ENCODE results near the gene GRID2IP.
"Not testable (repeated sequence)": the region's sequence is repeated elsewhere in the genome, so short reads cannot be mapped to it uniquely, and the experiment has no call there.

Gene GRID2IP
- total RNA-seq: 0.31 to 0.88 reads per million in 2 donors

DNA sequence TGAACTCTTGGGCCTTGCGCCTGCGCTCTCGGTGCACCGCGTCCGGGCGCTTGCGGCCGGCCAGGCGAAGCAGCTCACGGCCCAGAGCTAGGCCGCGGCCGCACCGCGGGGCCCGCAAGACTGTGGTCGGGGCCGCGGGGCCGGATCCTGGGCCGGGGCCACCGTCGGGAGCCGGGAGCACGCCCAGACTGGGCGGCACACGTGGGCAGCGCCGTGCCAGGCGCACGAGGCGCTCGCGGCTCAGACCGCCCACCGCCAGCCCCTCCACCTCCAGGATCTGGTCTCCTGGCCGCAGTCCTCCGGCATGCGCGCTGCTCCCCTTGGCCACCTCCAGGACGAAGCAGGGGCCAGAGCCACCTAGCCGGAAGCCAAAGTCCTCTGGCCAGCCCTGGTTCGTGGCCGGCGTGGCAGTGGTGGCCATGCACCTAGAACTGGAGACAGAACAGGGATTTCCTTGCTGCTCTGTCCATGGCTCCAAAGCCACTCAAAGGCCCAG lies at the start of gene GRID2IP:
Gene GRID2IP (minus strand): TSS at position 446 of the 496 bp plus-strand sequence. CDS start 25 bp downstream, at position 421.
- no peak for DNase-seq

DNA sequence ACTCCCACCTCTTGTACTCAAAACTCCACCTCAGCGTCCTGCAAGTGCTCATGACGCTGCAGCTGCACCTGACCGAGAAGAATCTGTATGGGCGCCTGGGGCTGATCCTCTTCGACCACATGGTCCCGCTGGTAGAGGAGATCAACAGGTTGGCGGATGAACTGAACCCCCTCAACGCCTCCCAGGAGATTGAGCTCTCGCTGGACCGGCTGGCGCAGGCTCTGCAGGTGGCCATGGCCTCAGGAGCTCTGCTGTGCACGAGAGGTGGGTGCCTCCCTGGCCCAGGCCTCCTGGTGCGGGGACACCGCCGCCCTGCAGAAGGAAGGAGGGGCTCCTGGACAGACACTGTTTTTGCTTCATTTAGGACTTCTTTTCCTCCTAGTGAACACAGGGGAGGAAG lies 48.8 kb upstream of the GRID2IP start:
- DNase-seq: no peak

DNA sequence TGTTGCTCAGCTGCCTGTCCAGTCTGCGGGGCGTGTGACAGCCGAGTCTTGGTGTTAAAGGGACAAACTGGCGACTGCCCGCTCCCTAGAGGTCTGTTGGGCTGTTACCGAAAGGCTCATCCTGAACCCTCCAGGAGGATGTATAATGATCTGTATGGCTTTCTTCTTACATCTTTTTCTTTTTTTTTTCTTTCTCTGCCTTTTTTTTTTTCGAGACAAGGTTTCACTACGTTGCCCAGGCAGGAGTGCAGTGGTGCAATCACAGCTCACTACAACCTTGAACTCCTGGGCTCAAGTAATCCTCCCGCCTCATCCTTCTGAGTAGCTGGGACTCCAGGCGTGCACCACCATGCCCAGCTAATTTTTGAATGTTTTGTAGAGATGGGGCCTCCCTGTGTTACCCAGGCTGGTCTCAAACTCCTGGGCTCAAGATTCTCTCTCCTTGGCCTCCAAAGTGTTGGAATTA lies 39.4 kb upstream of the GRID2IP start:
- peak in 1 of 5 experiments; percentile 33 for DNase-seq

DNA sequence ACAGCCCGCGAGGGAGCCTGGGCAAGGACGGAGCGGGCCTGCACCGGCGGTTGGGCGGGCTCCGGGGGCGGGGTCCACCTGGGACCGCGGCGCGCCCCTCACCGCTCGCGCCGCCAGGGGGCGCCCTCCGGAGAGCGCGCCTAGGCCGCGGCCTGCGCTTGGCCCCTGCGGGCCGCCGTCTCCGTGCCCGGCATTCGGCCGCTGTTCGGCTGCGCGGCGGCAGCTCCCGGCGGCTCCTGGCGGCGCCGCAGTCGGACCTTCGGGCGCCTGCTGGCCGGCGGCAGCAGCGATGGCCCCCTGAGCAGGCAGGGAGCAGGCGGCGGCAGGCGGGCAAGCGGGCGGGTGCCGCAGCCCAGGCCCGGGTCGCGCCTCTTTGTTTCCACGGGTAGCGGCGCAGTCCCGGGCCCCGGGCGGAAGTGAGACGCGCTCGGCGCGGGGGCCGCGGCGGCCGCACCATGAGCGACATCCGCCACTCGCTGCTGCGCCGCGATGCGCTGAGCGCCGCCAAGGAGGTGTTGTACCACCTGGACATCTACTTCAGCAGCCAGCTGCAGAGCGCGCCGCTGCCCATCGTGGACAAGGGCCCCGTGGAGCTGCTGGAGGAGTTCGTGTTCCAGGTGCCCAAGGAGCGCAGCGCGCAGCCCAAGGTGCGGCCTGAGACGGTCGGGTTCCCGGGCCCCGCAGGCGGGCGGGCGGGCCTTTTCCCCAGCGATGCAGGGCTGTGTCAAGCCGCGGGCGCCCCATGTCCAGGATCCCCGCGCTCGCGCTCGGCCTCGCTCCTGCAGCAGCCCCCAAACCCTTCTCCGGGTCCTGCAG lies 38.8 kb upstream of the GRID2IP start, which contains the start of gene INTS15:
Gene INTS15 (plus strand): TSS at position 193 of the 816 bp plus-strand sequence. CDS start 263 bp downstream, at position 456.
- peak; percentile 66 to 89 (median 76) for DNase-seq

DNA sequence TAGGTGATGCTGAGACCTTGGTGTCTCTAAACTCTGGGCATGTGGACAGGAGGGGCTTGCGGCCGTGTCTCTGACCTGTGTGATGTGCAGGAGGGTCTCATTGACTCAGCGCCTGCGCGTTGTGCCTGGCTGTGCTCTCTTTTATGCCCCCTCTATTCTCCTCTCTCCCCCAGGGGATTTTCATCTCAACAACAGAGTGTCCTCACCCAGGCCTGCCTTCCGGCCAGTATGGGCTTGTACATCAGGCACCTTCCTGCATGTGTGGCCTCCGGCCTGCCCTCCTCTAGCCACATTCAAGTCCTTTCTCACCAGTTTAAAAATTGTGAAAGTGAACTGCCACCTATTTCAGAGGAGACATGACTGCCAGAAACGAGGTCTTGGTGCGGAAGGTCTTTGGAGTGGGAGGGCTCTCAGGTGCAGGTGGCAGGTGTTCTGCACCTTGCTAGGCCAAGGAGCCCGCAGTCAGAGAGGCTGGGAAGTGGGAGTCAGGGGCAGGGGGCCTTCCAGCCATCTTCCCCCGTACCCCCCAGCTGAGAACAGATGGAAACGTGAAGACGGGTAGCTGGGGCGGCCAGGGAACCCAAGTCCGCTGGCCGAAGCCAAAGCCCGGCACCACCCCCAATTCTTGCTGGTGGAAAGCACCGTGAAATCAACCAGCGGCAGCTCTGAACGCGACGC lies 38.0 kb upstream of the GRID2IP start:
- no peak for DNase-seq

DNA sequence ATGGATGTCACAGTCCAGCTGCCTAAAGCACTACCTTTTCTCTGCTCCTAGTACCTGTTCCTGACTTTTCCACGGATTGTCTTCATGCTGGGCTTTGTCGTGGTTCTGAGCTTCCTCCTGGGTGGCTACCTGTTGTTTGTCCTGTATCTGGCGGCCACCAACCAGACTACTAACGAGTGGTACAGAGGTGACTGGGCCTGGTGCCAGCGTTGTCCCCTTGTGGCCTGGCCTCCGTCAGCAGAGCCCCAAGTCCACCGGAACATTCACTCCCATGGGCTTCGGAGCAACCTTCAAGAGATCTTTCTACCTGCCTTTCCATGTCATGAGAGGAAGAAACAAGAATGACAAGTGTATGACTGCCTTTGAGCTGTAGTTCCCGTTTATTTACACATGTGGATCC lies 37.3 kb upstream of the GRID2IP start:
- DNase-seq: no peak

DNA sequence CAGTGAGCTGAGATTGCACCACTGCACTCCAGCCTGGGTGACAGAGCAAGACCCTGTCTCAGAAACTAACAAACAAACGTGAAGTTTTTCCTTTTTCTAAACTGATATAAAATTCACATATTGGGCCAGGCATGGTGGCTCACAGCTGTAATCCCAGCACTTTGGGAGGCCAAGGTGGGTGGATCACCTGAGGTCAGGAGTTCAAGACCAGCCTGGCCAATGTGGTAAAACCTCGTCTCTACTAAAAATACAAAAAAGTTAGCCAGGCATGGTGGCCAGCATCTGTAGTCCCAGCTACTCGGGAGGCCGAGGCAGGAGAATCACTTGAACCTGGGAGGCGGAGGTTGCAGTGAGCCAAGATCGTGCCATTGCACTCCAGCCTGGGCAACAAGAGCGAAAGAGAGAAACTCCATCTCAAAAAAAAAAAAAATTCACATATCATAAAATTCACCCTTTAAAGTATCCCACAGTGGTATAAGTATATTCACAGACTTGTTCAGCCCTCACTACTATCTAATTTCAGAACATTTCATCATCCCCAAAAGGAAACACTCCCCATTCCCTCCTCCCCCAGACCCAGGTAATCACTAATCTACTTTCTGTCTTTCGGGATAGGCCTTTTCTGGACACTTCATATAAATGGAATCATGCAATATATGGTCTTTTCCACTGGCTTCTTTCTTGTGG lies 34.6 kb upstream of the GRID2IP start:
- DNase-seq: not testable (repeated sequence)

DNA sequence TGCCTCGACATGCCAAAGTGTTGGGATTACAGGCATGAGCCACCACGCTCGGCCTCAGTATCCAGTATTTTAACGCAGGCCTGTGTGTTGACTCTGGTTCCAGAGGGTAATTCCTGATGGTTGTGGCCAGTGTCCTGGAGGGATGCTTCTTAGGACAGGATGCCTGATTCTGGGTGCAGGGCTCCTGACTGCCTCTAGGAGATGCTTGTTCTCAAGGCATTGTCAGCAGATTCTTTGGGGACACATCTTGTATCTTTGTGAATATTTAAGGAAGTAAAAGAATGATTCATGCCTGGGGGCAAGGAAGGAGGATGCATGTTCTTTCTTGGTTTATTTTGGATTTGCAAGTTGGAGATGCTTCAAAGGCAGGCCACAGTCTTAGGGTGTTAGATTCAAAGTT lies 28.2 kb upstream of the GRID2IP start:
- no peak for DNase-seq

DNA sequence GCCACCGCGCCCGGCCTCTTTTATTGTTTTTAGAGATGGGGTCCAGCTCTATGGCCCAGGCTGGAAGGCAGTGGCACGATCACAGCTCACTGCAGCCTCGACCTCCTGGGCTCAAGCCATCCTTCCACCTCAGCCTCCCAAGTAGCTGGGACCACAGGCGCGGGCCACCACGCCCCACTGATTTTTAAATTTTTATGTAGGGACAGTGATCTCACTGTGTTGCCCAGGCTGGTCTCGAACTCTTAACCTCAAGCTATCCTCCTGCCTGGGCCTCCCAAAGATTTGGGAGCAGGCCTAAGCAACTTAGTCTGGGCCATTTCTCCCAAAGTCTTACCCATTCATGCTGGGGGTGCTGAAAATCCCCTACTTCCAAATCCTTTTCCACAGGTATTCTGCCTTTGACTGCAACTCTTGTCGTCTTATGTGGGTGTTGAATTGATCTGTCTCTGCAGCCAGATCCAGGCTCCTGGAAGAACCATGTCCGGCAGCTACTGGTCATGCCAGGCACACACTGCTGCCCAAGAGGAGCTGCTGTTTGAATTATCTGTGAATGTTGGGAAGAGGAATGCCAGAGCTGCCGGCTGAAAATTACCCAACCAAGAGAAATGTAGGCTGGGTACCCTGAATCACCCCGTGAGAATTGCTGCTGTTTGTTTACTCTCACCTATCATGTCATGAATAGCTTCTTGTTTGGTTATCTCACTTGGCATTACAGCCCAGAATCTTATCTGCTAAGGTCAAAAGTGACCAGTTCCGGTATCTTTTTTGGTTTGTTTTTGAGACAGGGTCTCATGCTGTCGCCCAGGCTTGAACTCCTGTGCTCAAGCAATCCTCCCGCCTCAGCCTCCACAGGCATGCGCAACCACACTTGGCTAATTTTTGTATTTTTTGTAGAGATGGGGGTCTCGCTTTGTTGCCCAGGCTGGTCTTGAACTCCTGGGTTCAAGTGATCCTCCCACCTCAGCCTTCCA lies 27.1 kb upstream of the GRID2IP start:
- no peak for DNase-seq

DNA sequence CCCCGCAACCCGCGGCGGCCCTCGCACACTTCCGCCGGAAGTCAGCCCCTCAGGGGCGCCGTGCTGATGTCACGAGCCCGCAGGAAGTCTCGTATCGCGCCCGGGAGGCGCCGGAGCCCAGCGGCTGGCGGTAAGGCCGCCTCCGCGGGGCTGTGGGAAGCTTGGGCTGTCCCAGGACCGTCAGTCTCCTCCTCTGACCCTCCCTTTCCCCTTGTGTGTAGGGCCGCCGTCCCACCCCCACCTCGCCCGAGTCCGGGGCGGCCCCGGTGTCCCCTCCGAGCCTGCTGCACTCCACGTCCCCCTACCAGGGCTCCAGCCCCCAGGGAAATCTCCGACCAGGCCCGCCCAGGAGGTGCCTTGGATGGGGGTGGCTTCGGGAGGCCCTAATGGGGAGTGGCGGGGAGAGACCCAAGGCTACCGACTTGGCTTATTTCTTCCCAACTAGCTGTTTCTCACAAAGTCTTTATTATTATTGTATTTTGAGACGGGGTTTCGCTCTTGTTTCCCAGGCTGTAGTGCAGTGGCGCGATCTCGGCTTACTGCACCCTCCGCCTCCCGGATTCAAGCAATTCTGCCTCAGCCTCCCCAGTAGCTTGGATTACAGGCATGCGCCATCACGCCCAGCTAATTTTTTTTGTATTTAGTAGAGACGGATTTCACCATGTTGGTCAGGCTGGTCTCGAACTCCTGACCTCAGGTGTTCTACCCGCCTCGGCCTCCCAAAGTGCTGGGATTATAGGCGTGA lies 26.3 kb upstream of the GRID2IP start, which contains the start of gene ZDHHC4:
Gene ZDHHC4 (plus strand): TSS at position 86 of the 745 bp plus-strand sequence. CDS start 3,108 bp downstream, outside the sequence.
- peak; percentile 66 to 94 (median 79) for DNase-seq

DNA sequence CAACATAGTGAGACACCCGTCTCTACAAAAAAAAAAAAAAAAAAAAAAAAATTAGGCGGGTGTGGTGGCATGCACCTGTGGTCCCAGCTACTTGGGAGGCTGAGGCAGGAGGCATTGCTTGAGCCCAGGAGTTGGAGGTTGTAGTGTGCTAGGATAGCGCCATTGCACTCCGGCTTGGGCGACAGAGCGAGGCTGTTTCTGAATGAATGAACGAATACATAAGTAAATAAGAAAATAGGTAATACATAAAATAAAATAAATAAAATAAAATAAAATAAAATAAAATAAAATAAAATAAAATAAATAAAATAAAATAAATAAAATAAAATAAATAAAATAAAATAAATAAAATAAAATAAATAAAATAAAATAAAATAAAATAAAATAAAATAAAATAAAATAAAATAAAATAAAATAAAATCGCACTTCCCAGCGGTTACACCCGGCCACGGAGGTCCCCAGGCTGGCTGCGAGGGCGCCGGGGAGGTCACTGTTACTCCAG lies 25.7 kb upstream of the GRID2IP start:
- peak in 1 of 5 experiments; percentile 52 for DNase-seq

DNA sequence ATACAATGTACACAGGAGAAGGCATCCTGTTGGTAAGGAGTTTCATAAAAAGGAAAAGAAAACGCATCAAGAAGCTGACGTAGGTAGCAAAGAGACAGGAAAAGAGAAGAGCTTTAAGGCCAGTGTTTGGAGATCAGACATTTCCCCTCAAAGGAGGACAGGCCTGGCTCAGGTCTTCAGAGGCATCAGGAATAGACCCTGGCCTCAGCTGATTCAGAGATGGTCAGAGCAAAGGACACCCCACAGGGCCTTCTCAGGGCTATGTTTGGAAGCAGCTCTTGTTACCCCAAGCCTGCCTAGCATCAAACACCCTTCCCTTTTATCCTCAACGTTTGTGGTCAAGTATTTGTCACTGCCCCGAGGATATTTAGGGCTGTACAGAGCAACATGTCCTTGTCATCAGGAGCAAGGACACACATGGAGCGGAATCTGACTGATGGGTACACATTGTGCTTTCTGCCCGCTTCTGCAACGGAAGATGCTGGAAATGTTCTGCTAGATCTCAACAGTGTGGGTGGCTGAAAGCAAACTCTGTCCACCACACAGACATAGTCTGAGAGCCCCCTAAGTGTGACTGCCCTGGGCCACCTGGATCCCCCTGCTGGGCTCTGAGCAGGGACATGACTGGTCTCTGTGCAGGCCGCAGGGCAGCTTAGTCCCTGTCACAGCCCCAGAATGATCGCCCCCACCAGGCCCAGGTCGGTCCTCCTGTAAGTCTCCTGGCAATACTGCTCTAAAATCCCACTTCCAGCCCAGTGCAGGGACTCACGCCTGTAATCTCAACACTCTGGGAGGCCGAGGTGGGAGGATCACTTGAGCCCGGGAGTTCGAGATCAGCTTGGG lies 25.0 kb upstream of the GRID2IP start:
- DNase-seq: no peak

DNA sequence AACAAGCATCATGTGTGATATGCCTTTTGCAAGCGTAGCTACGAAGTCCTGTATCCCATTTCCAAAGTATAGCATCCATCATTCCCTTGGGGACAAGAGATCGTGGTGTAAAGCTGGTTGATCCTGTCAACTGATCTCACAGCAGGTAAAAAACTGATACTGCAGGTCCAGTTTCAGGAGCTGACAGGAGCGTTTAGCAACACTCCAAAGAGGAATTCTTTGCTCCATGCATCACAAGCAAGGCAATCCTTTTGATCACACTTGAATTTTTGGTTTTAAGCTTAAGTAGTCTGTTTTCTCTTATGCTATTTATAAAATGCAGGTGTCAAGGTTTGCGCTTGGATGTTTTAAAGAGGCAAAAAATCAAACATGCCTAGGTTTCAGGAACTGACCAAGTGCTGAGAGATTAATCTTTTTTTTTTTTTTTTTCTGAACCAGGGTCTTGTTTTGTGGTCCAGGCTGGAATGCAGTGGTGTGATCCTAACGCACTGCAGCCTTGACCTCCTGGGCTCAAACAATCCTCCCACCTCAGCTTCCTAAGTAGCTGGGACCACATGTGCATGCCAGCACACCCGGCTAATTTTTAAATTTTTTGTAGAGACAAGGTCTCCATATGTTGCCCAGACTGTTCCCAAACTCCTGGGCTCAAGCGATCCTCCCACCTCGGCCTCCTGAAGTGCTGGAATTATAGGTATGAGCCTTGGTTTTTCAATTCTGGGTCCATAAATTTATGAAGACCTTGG lies 24.2 kb upstream of the GRID2IP start:
- no peak for DNase-seq

DNA sequence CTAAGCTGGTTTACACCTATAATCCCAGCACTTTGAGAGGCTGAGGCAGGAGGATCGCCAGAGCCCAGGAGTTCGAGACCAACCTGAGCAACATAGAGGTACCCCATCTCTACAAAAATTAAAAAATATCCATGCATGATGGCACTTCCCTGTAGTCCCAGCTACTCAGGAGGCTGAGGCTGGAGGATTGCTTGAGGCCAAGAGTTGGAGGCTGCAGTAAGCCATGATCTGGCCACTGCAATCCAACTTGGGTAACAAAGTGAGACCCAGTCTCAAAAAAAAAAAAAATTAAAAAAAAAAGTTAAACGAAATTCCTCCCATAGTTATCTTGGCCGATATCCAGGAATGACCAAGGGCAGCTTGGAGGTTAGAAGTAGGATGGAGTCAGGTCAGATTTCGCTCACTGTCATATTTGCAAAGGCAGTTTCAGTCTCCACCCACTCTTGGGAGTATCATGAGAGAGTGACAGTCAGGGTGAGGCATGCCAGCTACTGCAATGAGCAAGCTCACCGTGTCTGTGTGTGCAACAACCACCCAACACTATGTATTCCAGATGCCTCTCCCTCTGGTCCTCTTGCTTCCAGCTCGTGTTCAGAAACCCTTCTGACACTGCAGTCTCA lies 20.0 kb upstream of the GRID2IP start:
- peak in 1 of 5 experiments; percentile 22 for DNase-seq

DNA sequence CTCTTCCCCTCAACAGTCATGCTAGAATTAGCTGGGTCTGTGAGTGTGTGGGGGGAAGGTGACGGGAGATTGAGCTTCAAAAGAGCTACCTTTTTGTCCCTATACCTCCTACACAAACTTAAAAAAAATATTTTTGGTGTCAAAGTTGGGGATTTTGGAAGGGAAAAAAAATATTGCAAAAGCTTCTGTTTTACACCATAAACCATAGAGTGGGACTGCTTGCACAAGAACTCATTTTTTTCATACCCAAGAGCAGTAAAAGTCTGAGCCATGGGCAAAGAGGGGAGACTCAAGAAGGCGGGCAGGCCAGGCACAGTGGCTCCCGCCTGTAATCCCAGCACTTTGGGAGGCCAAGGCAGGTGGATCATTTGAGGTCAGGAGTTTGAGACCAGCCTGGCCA lies 16.6 kb upstream of the GRID2IP start:
- no peak for DNase-seq

DNA sequence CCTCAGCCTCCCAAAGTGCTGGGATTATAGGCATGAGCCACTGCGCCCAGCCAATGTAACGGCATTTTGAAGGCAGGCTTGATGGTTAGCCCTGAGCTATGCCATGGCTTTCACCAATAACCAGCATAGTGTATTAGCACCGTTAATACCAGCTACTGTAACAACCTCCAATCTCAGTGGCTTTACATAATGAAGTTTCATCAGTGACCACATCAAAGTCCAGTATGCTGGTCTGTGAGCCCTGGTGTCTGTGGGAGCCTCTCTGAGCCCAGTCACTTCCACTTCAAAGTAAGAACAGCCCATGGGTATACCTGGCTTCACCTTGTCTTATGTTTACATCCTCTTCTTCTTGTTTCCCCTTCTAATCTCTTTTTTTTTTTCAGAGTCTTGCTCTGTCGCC lies 14.4 kb upstream of the GRID2IP start:
- no peak for DNase-seq

DNA sequence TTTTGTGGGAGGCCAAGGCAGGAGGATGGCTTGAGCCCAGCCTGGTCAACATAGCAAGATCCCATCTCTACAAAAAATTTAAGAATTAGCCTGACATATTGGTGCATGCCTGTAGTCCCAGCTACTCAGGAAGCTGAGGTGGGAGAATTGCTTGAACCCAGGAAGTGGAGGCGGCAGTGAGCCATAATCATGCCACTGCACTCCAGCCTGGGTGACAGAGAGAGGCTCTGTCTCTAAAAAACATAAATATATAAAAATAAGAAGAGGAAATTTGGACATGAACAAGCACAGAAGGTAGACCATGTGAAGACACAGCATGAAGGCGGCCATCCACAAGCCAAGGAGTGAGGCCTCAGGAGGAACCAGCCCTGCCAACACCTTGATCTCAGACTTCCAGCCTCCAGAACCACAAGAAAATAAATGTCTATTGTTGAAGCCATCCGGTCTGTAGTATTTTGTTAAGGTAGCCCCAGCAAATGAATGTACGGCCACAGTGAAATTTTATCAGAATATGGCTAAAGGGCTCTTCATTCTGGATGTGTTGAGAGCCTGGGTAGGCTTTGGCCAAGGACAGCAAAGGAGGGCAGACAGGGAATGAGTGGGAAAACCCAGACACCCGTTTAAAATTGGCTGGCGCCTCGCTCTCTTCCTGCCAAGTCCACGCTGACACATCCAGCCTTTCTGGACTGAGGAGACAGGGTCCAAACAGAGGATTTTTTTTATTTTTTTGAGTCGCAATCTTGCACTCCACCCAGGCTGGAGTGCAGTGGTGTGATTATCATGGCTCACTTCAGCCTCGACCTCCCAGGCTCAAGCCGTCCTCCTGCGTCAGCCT lies 12.9 kb upstream of the GRID2IP start:
- DNase-seq: no peak
